Measurements from ENCODE around the gene BRINP3. TPM values are rescaled to one million over a fixed set of nuclear protein-coding genes. Genes with fewer than 3 reads are reported as not detected.

The BRINP3 gene
- total RNA-seq, 1 donor, result not detected

DNA sequence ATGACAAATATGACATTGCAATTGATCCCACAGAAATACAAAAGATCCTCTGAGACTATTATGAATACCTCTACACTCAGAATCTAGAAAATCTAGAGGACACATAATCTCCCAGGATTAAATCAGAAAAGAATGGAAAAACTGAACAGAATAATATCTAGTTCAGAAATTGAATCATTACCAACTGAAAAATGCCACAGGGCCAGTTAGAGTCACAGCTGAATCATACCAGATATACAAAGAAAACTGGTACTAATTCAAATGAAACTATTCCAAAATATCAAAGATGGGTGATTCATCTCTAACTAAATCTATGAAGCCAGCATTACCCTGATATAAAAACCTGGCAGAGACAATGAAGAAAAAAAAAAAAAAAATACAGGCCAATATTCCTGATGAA is 149.3 kb downstream of the BRINP3 start:
- Histone ChIP-seq H2AFZ (ENCODE audit: low read length) (no peak overlapping the region), H4K20me1 (ENCODE audit: insufficient read depth, low read length) (no peaks in the 10 kb centered on the region), H3K4me3 (ENCODE audit: insufficient read depth, low read length) (no peak overlapping the region), H3K9me3 (ENCODE audit: low read depth, low read length) (no peaks in the 10 kb centered on the region), H3K27ac (ENCODE audit: low read depth, low read length) (no peak overlapping the region), H3K79me2 (ENCODE audit: insufficient read depth, low read length) (no peaks in the 10 kb centered on the region), H3K36me3 (ENCODE audit: insufficient read depth, low read length) (no peaks in the 10 kb centered on the region), H3K27me3 (ENCODE audit: insufficient read depth, low read length) (no peaks in the 10 kb centered on the region), H3K4me2 (ENCODE audit: insufficient read depth, low read length) (no peak overlapping the region), H3K4me1 (ENCODE audit: insufficient read depth, low read length) (no peaks in the 10 kb centered on the region)
- TF ChIP-seq, protein P1, sequence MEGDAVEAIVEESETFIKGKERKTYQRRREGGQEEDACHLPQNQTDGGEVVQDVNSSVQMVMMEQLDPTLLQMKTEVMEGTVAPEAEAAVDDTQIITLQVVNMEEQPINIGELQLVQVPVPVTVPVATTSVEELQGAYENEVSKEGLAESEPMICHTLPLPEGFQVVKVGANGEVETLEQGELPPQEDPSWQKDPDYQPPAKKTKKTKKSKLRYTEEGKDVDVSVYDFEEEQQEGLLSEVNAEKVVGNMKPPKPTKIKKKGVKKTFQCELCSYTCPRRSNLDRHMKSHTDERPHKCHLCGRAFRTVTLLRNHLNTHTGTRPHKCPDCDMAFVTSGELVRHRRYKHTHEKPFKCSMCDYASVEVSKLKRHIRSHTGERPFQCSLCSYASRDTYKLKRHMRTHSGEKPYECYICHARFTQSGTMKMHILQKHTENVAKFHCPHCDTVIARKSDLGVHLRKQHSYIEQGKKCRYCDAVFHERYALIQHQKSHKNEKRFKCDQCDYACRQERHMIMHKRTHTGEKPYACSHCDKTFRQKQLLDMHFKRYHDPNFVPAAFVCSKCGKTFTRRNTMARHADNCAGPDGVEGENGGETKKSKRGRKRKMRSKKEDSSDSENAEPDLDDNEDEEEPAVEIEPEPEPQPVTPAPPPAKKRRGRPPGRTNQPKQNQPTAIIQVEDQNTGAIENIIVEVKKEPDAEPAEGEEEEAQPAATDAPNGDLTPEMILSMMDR (IDR thresholded peaks at IDR 0.05; ENCODE audit: extremely low read depth, low read depth, low read length), result no peak
- no peak for DNase-seq (ENCODE audit: insufficient read length, low spot score, missing footprints)

- no peaks in the 10 kb centered on the region for H3K36me3 ChIP-seq (ENCODE audit: insufficient read depth, low read length)
- H3K4me3 ChIP-seq (ENCODE audit: insufficient read depth, low read length), result no peak overlapping the region
- H3K27me3 ChIP-seq (ENCODE audit: insufficient read depth, low read length), result no peaks in the 10 kb centered on the region
- H3K4me1 ChIP-seq (ENCODE audit: insufficient read depth, low read length), result no peaks in the 10 kb centered on the region
- H4K20me1 ChIP-seq (ENCODE audit: insufficient read depth, low read length), result no peaks in the 10 kb centered on the region
- H2AFZ ChIP-seq (ENCODE audit: low read length), result no peak overlapping the region
- no peak overlapping the region for H3K4me2 ChIP-seq (ENCODE audit: insufficient read depth, low read length)
- no peak for DNase-seq (ENCODE audit: insufficient read length, low spot score, missing footprints)
- TF ChIP-seq, protein P1 (IDR thresholded peaks at IDR 0.05; ENCODE audit: extremely low read depth, low read depth, low read length), result no peak
- H3K27ac ChIP-seq (ENCODE audit: low read depth, low read length), result no peak overlapping the region
- no peaks in the 10 kb centered on the region for H3K79me2 ChIP-seq (ENCODE audit: insufficient read depth, low read length)
- H3K9me3 ChIP-seq (ENCODE audit: low read depth, low read length), result no peaks in the 10 kb centered on the region
Measured at GRCh38 chr1:190327271-190327670, 150.4 kb downstream of the BRINP3 start.

- Histone ChIP-seq H3K27ac (ENCODE audit: low read depth, low read length) (no peak overlapping the region), H4K20me1 (ENCODE audit: insufficient read depth, low read length) (no peaks in the 10 kb centered on the region), H2AFZ (ENCODE audit: low read length) (no peak overlapping the region), H3K4me1 (ENCODE audit: insufficient read depth, low read length) (no peaks in the 10 kb centered on the region), H3K27me3 (ENCODE audit: insufficient read depth, low read length) (no peaks in the 10 kb centered on the region), H3K4me3 (ENCODE audit: insufficient read depth, low read length) (no peak overlapping the region), H3K79me2 (ENCODE audit: insufficient read depth, low read length) (no peaks in the 10 kb centered on the region), H3K9me3 (ENCODE audit: low read depth, low read length) (peaks cover 5% of the 10 kb centered on the region), H3K36me3 (ENCODE audit: insufficient read depth, low read length) (no peaks in the 10 kb centered on the region), H3K4me2 (ENCODE audit: insufficient read depth, low read length) (no peak overlapping the region)
- no peak for DNase-seq (ENCODE audit: insufficient read length, low spot score, missing footprints)
- TF ChIP-seq, protein P1 (IDR thresholded peaks at IDR 0.05; ENCODE audit: extremely low read depth, low read depth, low read length), result no peak
Measured at GRCh38 chr1:190323530-190323929, 154.1 kb downstream of the BRINP3 start.

GRCh38 chr1:190322274-190322673 is 155.4 kb downstream of the BRINP3 start:
- no peaks in the 10 kb centered on the region for H3K4me1 ChIP-seq (ENCODE audit: insufficient read depth, low read length)
- no peak overlapping the region for H3K4me2 ChIP-seq (ENCODE audit: insufficient read depth, low read length)
- H3K9me3 ChIP-seq (ENCODE audit: low read depth, low read length), result peaks cover 5% of the 10 kb centered on the region
- DNase-seq (ENCODE audit: insufficient read length, low spot score, missing footprints), result no peak
- no peaks in the 10 kb centered on the region for H3K79me2 ChIP-seq (ENCODE audit: insufficient read depth, low read length)
- no peak overlapping the region for H3K27ac ChIP-seq (ENCODE audit: low read depth, low read length)
- TF ChIP-seq, protein P1 (IDR thresholded peaks at IDR 0.05; ENCODE audit: extremely low read depth, low read depth, low read length), result no peak
- H2AFZ ChIP-seq (ENCODE audit: low read length), result no peak overlapping the region
- H3K27me3 ChIP-seq (ENCODE audit: insufficient read depth, low read length), result no peaks in the 10 kb centered on the region
- H4K20me1 ChIP-seq (ENCODE audit: insufficient read depth, low read length), result no peaks in the 10 kb centered on the region
- H3K4me3 ChIP-seq (ENCODE audit: insufficient read depth, low read length), result no peak overlapping the region
- H3K36me3 ChIP-seq (ENCODE audit: insufficient read depth, low read length), result no peaks in the 10 kb centered on the region
